GDM1 (cell line): ENCODE measurements around the gene PMIS2.

Experiments used
- DNase-seq: peaks from one replicate; lab custom pipeline; 2025; lab: John Stamatoyannopoulos, UW

PMIS2 gene

DNA sequence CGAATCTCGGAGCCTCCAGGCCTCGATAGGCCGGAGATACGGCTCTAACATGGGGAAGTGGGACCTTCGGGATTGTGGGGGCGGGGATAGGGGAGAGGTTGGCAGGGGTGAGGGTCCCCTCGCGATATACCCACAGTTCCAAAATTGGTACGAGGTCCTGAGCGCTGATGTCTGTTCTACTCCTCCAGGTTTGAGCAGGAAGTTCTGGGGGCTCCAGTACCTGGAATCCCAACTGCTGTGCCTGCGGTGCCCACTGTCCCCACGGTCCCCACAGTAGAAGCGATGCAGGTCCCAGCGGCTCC is 43.3 kb downstream of the PMIS2 start:
- DNase-seq = no peak

DNA sequence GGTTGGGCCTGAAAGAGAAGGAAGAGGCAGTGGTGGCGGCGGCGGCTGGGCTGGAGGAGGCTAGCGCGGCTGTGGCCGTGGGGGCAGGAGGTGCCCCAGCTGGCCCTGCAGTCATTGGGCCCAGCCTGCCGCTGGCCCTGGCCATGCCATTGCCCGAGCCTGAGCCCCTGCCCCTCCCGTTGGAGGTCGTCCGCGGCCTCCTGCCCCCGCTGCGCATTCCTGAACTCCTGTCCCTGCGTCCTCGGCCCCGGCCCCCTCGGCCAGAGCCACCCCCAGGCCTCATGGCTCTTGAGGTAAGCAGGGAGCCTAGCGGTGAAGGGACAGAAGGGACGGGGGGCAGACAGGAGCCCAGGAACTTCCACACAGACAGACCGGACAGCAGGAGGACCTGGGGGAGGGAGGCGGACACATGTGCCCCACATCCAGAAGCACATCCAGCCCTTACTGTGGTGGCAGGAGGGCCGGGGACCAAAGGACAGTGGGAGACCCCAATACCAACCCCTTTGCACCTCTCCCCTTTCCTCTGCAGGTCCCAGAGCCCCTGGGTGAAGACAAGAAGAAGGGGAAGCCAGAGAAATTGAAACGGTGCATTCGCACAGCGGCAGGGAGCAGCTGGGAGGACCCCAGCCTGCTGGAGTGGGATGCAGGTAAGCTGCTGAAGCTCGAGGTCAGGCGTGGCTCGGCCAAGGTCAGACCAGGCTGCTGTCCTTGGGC is 47.9 kb downstream of the PMIS2 start:
- no peak for DNase-seq

DNA sequence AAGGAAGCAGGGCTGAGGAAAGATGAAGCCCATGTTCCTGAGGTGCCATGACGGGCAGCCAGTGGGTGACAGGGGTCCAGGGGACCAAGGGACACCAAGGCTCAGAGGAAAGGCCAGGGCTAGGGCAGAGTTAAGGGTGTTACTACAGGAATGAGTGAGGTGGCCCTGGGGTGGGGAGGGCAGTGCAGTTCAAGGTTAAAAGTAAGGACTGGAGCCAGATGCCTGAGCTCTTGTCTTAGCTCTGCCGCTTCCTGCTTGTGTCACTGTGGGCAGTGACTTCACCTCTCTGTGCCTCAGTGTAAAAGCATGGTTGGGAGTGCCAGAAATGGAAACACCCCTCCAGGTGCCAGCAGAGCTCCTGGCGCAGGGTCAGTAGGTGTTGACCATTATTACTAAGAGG is 50.7 kb downstream of the PMIS2 start:
- DNase-seq = no peak
